Choroid plexus epithelial cell (primary cell): ENCODE results near the gene C10orf143.

ENCODE experiments used
- DNase-seq: peaks from one replicate; pipeline ENCODE4 v3.0.0-alpha.2; 2010; ENCODE audit warnings: low read depth
- H3K4me3 ChIP-seq: 2 replicates; pipeline ENCODE4 v1.5.1; 2011; ENCODE audit warnings: low read depth, mild to moderate bottlenecking, control low read depth, low read length, moderate library complexity
- CTCF ChIP-seq: conservative IDR thresholded peaks from 2 replicates; pipeline ENCODE4 v1.5.1; 2011; ENCODE audit warnings: low read depth, mild to moderate bottlenecking, control low read depth, inconsistent platforms, low read length, moderate library complexity

The C10orf143 gene

DNA sequence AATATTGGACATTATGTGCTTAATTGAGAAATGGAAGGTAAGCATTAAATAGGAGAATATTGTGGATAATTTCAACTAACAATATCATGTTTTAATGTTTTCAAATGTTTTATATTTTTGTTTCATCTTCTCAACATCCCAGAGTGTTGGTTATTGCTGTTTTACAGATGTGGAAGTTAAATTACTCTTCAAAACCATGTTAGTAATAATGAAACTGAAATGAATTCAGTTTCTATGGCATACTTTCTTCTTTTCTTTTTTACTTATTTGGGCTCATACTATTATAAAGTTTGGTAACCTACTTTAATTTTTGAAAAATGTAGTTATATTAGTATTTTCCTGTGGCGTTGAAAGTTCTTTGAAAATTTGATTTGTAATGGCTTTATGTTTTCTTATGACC, 29.8 kb upstream of the C10orf143 start:
- DNase-seq, result no peak
- H3K4me3 ChIP-seq, result no peak overlapping the region
- TF ChIP-seq CTCF, result no peak

GRCh38 chr10:130138479-130138866, 27.8 kb upstream of the C10orf143 start:
- DNase-seq, result peak; percentile 63
- no peak for TF ChIP-seq CTCF
- H3K4me3 ChIP-seq, result no peak overlapping the region

DNA sequence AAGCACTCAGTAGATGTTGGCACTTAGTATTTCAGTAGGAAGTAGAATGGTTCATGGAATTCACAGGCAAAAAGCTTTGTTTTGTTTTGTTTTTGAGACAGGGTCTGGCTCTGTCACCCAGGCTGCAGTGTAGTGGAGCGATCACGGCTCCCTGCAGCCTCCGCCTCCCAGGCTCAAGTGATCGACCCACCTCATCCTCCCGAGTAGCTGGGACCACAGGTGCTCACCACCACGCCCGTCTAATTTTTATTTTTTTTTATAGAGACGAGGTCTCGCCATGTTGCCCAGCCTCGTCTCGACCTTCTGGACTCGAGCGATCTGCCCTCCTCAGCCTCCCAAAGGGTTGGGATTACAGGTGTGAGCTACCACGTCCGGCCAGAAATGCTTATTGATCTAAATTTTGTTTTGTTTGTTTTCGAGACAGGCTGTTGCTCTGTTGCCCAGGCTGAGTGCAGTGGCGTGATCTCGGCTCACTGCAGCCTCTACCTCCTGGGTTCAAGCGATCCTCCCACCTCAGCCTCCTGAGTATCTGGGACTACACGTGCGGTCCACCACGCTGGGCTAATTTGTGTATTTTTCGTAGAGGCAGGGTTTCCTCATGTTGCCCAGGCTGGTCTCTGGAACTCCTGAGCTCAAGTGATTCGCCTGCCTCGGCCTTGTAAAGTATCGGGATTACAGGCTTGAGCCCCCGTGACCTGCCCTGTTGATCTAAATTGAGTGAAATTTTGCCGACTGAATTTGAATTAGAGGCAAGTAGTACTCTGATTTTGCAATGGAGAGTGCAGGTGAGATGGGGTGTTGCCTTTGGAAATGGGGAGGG, 27.2 kb upstream of the C10orf143 start:
- H3K4me3 ChIP-seq, result peak overlapping the region; percentile 90

DNA sequence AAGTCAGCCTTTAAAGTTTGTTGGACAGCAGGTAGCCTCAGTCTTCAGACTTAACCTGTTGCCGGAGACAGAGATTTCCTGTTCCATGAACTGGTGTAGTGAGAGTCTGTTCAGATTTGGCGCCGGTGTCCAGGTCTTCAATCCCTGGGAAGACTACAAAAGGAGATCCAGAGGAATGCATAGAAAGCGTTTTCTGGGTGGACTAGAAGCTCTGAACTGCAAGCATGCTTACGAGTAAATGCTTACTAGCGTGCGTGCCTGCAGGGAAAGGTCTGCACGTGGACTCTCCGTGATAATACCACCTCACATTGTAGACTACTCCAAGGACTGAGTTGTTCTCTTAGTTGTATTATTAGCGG, 26.4 kb upstream of the C10orf143 start:
- TF ChIP-seq CTCF, result no peak

More for the DNA sequence above, 27.2 kb upstream of the C10orf143 start:
- no peak for TF ChIP-seq CTCF
- no peak for DNase-seq

GRCh38 chr10:130136226-130137089, 25.8 kb upstream of the C10orf143 start, which contains the start of gene GLRX3:
GLRX3 (plus strand) TSS chr10:130136391; CDS start chr10:130136421, 30 bp downstream.
- peak; percentile 84 for DNase-seq
- H3K4me3 ChIP-seq, result peak within 1 kb of the TSS; percentile 90
- no peak for TF ChIP-seq CTCF

More for the DNA sequence above, 26.4 kb upstream of the C10orf143 start:
- peak; percentile 55 for DNase-seq
- peak overlapping the region; percentile 90 for H3K4me3 ChIP-seq

GRCh38 chr10:130135676-130136225, 25.1 kb upstream of the C10orf143 start:
- TF ChIP-seq CTCF, result no peak
- peak overlapping the region; percentile 90 for H3K4me3 ChIP-seq
- DNase-seq, result no peak
